ENCODE data around the gene THAP3. TPM values are rescaled to one million over a fixed set of nuclear protein-coding genes. Genes with fewer than 3 reads are reported as not detected.

THAP3 gene
- total and polyA plus RNA-seq, 2 of the 8 experiments (the other 6 are each of a cell fraction or from before 2014, with no cell fraction given), result 8.2 to 15.3 TPM

GRCh38 chr1:6674771-6675170 lies 50.1 kb downstream of the THAP3 start:
- H2BK120ac ChIP-seq (replicated peaks; ENCODE audit: low read depth, low read length), result no peak overlapping the region
- no peaks in the 10 kb centered on the region for H3K23me2 ChIP-seq (ENCODE audit: low read depth, low read length)
- H3K27me3 ChIP-seq (replicated peaks in 1 of 4; ENCODE audit: control insufficient read depth in 3 of 4, extremely low read depth in 1 of 4, insufficient read depth in 3 of 4, low read length in 3 of 4), result no peaks in the 10 kb centered on the region
- no peak overlapping the region for H3K27ac ChIP-seq (ENCODE audit: low read depth, low read length)
- H2AK5ac ChIP-seq (ENCODE audit: low read depth, low read length), result no peak overlapping the region
- H3K79me1 ChIP-seq (ENCODE audit: low read depth, low read length), result peaks cover 2% of the 10 kb centered on the region; the same call in 1 of the 2 replicates
- POLR2A ChIA-PET (ENCODE audit: partially characterized antibody), result interaction anchor here (0.6 kb wide), 1 partner anchor 13 kb away, joined by 3 read pairs; no protein-coding TSS in a partner anchor
- H4K8ac ChIP-seq (ENCODE audit: extremely low read depth, insufficient read depth, low read length), result no peak overlapping the region
- H4K91ac ChIP-seq (replicated peaks; ENCODE audit: insufficient read length, low read length), result no peak overlapping the region
- no peak overlapping the region for H3K4me2 ChIP-seq (ENCODE audit: insufficient read depth in 1 of 2, low read depth in 2 of 2, low read length in 2 of 2)
- no peak overlapping the region for H3K23ac ChIP-seq (ENCODE audit: insufficient read length)
- no peaks in the 10 kb centered on the region for H3K9me3 ChIP-seq (ENCODE audit: insufficient read depth in 2 of 2, low read depth in 1 of 2, low read length in 1 of 2)
- no peak overlapping the region for H2BK12ac ChIP-seq (ENCODE audit: low read depth, low read length)
- no peak overlapping the region for H2AFZ ChIP-seq (ENCODE audit: low read length)
- no peak for DNase-seq (ENCODE audit: low read depth in 1 of 2, low spot score in 2 of 2)
- H2BK15ac ChIP-seq (ENCODE audit: low read length), result no peak overlapping the region
- no peak overlapping the region for H2BK20ac ChIP-seq (ENCODE audit: low read length)
- no peak for FAIRE-seq
- H3K9ac ChIP-seq (replicated peaks in 1 of 4; ENCODE audit: extremely low read depth in 1 of 4, low read depth in 3 of 4, low read length in 3 of 4), result no peak overlapping the region
- 100% methylated on average over 1 of the region's 1 CpG; no CpG with 5 or more reads in 1 of the 2 experiments for WGBS, 2 experiments (ENCODE audit: extremely low coverage in 1 of 2, insufficient coverage in 1 of 2, insufficient read length in 1 of 2, insufficient replicate concordance in 2 of 2, low coverage in 1 of 2, low lambda C conversion rate in 2 of 2, missing lambda C conversion rate in 1 of 2)
- peaks cover 0 to 1% of the 10 kb centered on the region in 2 experiments for H4K20me1 ChIP-seq (replicated peaks in 1 of 2; ENCODE audit: control insufficient read depth in 1 of 2, insufficient read depth in 2 of 2, low read length in 2 of 2)
- H2BK5ac ChIP-seq (ENCODE audit: low read depth, low read length), result no peak overlapping the region
- peaks cover 23 to 54% (median 37%) of the 10 kb centered on the region in 4 experiments for H3K36me3 ChIP-seq (ENCODE audit: control insufficient read depth in 2 of 4, insufficient read depth in 4 of 4, low read length in 3 of 4)
- no peak overlapping the region for H3K14ac ChIP-seq (ENCODE audit: insufficient read length)
- no peak overlapping the region for H3K18ac ChIP-seq (ENCODE audit: extremely low read depth, low read length)
- H3K4me3 ChIP-seq (ENCODE audit: extremely low read depth in 1 of 4, insufficient read depth in 2 of 4, low read depth in 3 of 4, low read length in 4 of 4), result no peak overlapping the region
- CTCF ChIA-PET (ENCODE audit: partially characterized antibody), result interaction anchor here (0.6 to 0.7 kb wide), 2 partner anchors 31 to 609 kb away, joined by 3 read pairs; no protein-coding TSS in a partner anchor
- no peaks in the 10 kb centered on the region for H3K4me1 ChIP-seq (replicated peaks in 1 of 4; ENCODE audit: control insufficient read depth in 3 of 4, insufficient read depth in 4 of 4, low read length in 3 of 4)
- no peak overlapping the region for H3K4ac ChIP-seq (replicated peaks; ENCODE audit: insufficient read length, low read depth, low read length)
- H3K56ac ChIP-seq (replicated peaks; ENCODE audit: insufficient read length, low read depth, low read length), result no peak overlapping the region
- peaks cover 0 to 6% of the 10 kb centered on the region in 2 experiments; a peak in 2 of 4 replicates for H3K79me2 ChIP-seq (ENCODE audit: control insufficient read depth in 1 of 2, insufficient read depth in 2 of 2, low read length in 2 of 2)
- no peak overlapping the region for H4K5ac ChIP-seq (ENCODE audit: insufficient read length, low read depth, low read length)
- TF ChIP-seq NANOG (IDR thresholded peaks at IDR 0.05; ENCODE audit: insufficient read depth, low read depth, low read length, poor library complexity, severe bottlenecking), result no peak
- no peak for TF ChIP-seq TBP (IDR thresholded peaks at IDR 0.05; ENCODE audit: low read depth, low read length)
- no peak for TF ChIP-seq BACH1 (IDR thresholded peaks at IDR 0.05; ENCODE audit: low read length)
- TF ChIP-seq RAD21 (IDR thresholded peaks at IDR 0.05 in 1 of 2, conservative IDR thresholded peaks at IDR 0.05 in 1 of 2; ENCODE audit: low read depth in 2 of 2, low read length in 2 of 2), result no peak
- no peak for TF ChIP-seq RXRA (IDR thresholded peaks at IDR 0.05; ENCODE audit: insufficient read depth, low read depth, low read length)
- TF ChIP-seq ASH2L (IDR thresholded peaks at IDR 0.05; ENCODE audit: low read length), result no peak
- no peak for TF ChIP-seq CHD1 (IDR thresholded peaks at IDR 0.05; ENCODE audit: low read depth, low read length)
- TF ChIP-seq PHF8 (conservative IDR thresholded peaks at IDR 0.05; ENCODE audit: low read depth, low read length), result no peak
- no peak for TF ChIP-seq NRF1 (IDR thresholded peaks at IDR 0.05; ENCODE audit: low read depth, low read length)
- no peak for TF ChIP-seq EP300 (IDR thresholded peaks at IDR 0.05; ENCODE audit: borderline replicate concordance in 1 of 2, low read depth in 2 of 2, low read length in 2 of 2)
- TF ChIP-seq, protein P1, sequence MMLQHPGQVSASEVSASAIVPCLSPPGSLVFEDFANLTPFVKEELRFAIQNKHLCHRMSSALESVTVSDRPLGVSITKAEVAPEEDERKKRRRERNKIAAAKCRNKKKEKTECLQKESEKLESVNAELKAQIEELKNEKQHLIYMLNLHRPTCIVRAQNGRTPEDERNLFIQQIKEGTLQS (IDR thresholded peaks at IDR 0.05; ENCODE audit: insufficient read depth, low read depth, low read length), result no peak
- TF ChIP-seq CTBP2 (IDR thresholded peaks at IDR 0.05; ENCODE audit: borderline replicate concordance, insufficient read depth, insufficient read length, low read length), result no peak
- TF ChIP-seq BRCA1 (IDR thresholded peaks at IDR 0.05; ENCODE audit: low read depth, low read length), result no peak

Data from H1 (cell line).